Ovary (tissue), 9 donors: ENCODE measurements around the gene LENG9. TPM values are rescaled to one million over a fixed set of nuclear protein-coding genes. Genes with fewer than 3 reads are reported as not detected.

Experiments
- DNase-seq, 5 donors: peaks; one replicate each; pipeline ENCODE4 v3.0.0-alpha.2; 2019 to 2020
- H3K27ac ChIP-seq, 2 donors: fragments of 200-600 bp; one replicate each; pipeline versions ENCODE4 v1.5.1 to v1.8.0; 2019 to 2022
- H3K27me3 ChIP-seq: fragments of 200-600 bp; one replicate; pipeline ENCODE4 v1.8.0; 2022
- H3K36me3 ChIP-seq: fragments of 200-600 bp; sonication (generic); one replicate; pipeline ENCODE4 v1.5.1; 2019
- H3K4me1 ChIP-seq: one replicate; pipeline ENCODE4 v1.8.1; 2013; ENCODE audit warnings: mild to moderate bottlenecking, moderate library complexity; ENCODE audit not compliant: insufficient read depth
- H3K4me3 ChIP-seq: fragments of 200-600 bp; sonication (generic); one replicate; pipeline ENCODE4 v1.5.1; 2017
- H3K9me3 ChIP-seq, 2 donors: fragments of 200-600 bp in 1 of 2; sonication (generic) in 1 of 2; one replicate each; pipeline versions ENCODE4 v1.5.1 to v1.8.1; 2013 to 2019; ENCODE audit warnings: mild to moderate bottlenecking in 1 of 2, moderate library complexity in 1 of 2
- EP300 ChIP-seq: sonication (generic); formaldehyde crosslinking; IDR thresholded peaks from one replicate; pipeline ENCODE4 v1.6.1; 2017; ENCODE audit warnings: antibody characterized with exemption
- POLR2A ChIP-seq: fragments of 450-650 bp; IDR thresholded peaks from one replicate; pipeline ENCODE4 v1.6.1; 2017; ENCODE audit warnings: antibody characterized with exemption, mild to moderate bottlenecking, moderate library complexity
- WGBS, 3 donors: extraction: QIAGEN DNeasy Blood & Tissue Kit in 1 of 3; methylation state at CpG; one replicate each; pipeline versions ENCODE4 v1.1.5 to v1.1.7; 2013 to 2017; 5-methylcytosine and 5-hydroxymethylcytosine counted together
- intact Hi-C, 4 donors: fragments of 100-400 bp; cut with DNase I; formaldehyde crosslinking; loops; one replicate each; pipeline versions ENCODE4 v1.11.0 to v1.15.1; 2022 to 2023
- polyA plus RNA-seq, 2 donors: library from polyadenylated mRNA; stranded (reverse); fragments of 200-250 nt in 1 of 2; fragments of 350-450 nt in 1 of 2; fragmentation: Illumina TruSeq in 1 of 2; extraction: RNeasy Lipid Tissue Mini Kit (QIAGEN cat#74804) in 1 of 2; gene quantifications; one replicate each; pipeline ENCODE4 v1.2.3, GENCODE V29; 2013 to 2014
- total RNA-seq, 7 donors: library from RNA; depleted of rRNA in 2 of 7; stranded (reverse); fragments of >200 nt in 2 of 7; fragmentation: NEBNext Ultra II Directional in 3 of 7; extraction: Animal tissue kit (Norgen Biotek cat#: 25700) in 3 of 7; gene quantifications; one replicate each; pipeline versions ENCODE4 v1.1.0 to v1.2.4, GENCODE V29; 2016 to 2023
- TF ChIP-seq, protein P1 (sequence below), 3 donors: fragments of 450-650 bp in 2 of 3; fragments of 200-600 bp in 1 of 3; IDR thresholded peaks; one replicate each; pipeline versions ENCODE4 v1.5.1 to v1.8.0; 2016 to 2022; ENCODE audit warnings: antibody characterized with exemption in 3 of 3, mild to moderate bottlenecking in 1 of 3
- donor health status: DM: no; HTN: no; CAD: no; lungs with moderate emphysema.
- donor health status: DM: no; HTN: no; CAD: no.
- donor health status: Bipolar disorder and iron deficiency.
- donor health status: DM: yes; HTN: yes; CAD: no.
- donor health status: DM: no; HTN: no; CAD: no.
- donor health status: DM: yes; HTN: yes; CAD: no.

The LENG9 gene
- total and polyA plus RNA-seq, 9 donors, result 0.70 to 8.3 (median 4.1) TPM

DNA sequence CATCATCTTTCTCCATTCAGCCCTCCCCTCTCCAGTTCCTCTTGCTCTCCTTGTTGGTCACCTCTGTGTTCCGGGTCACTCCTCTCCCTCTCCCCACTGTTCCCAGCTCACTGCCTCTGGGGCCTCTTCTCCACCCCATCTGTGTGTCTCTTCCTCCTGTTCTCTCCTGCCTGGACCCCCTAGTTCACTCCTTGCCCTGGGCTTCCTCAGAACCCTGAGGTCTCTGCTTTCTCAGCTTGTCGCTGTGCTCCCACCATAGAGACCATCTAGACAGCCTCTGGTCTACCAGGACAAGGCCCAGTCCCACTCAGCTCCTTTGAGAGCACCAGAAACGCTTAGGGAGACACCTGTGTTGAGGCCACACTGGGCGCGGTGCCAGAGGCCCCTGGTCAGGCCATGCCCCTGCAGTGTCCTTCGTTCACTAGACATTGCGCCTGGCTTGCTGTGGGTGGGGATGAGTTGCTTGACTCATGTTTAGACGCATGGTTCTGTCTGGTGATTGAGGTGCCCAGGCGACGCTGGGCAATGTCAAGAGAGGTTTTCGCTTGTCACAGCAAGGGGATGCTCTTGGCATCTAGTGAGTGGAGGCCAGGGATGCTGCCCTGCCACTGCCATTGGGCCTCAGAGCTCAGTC is 4.8 kb downstream of the LENG9 start:
- no peak for TF ChIP-seq POLR2A
- TF ChIP-seq, protein P1, sequence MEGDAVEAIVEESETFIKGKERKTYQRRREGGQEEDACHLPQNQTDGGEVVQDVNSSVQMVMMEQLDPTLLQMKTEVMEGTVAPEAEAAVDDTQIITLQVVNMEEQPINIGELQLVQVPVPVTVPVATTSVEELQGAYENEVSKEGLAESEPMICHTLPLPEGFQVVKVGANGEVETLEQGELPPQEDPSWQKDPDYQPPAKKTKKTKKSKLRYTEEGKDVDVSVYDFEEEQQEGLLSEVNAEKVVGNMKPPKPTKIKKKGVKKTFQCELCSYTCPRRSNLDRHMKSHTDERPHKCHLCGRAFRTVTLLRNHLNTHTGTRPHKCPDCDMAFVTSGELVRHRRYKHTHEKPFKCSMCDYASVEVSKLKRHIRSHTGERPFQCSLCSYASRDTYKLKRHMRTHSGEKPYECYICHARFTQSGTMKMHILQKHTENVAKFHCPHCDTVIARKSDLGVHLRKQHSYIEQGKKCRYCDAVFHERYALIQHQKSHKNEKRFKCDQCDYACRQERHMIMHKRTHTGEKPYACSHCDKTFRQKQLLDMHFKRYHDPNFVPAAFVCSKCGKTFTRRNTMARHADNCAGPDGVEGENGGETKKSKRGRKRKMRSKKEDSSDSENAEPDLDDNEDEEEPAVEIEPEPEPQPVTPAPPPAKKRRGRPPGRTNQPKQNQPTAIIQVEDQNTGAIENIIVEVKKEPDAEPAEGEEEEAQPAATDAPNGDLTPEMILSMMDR (IDR thresholded peaks at IDR 0.05), result no peak
- TF ChIP-seq EP300, result no peak
- Histone ChIP-seq H3K4me3 (no peak overlapping the region), H3K4me1 (peaks cover 7% of the 10 kb centered on the region), H3K27me3 (no peaks in the 10 kb centered on the region), H3K9me3 (no peaks in the 10 kb centered on the region), H3K36me3 (no peaks in the 10 kb centered on the region), H3K27ac (no peak overlapping the region)
- peak in 3 of 5 donors; percentile 41 to 46 (median 42) for DNase-seq
- intact Hi-C loops, result no loop called here
- WGBS, 3 donors, result 78 to 84% (median 81%) methylated on average over 11 of the region's 11 CpGs

DNA sequence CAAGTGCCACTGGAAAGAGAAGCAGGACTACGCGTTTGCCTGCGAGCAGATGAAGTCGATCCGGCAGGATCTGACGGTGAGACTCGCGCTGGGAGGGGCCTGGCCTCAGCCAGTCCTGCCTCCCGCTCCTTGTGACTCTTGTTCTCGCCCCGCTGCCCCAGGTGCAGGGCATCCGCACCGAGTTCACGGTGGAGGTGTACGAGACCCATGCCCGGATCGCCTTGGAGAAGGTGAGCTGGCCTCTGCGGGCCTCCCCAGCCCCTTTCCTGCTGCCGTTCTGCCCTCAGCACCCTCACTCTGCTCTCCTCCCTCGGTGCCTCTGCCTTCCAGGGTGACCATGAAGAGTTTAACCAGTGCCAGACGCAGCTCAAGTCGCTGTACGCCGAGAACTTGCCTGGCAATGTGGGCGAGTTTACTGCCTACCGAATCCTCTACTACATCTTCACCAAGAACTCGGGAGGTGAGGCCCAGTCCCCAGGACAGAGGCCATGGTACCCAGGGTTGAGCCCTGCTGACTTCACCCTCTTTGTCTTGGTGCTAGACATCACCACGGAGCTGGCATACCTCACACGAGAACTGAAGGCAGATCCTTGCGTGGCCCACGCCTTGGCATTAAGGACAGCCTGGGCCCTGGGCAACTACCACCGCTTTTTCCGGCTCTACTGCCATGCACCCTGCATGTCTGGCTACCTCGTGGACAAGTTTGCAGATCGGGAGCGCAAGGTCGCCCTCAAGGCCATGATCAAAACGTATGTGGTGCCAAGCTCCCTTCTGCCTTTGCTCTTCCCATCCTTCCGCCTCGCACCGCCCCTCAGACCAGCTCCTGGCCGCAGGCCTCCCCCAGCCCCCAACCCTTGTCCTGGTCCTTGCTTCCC is 5.6 kb downstream of the LENG9 start:
- Histone ChIP-seq H3K4me1 (peaks cover 7% of the 10 kb centered on the region), H3K27me3 (no peaks in the 10 kb centered on the region), H3K9me3 (no peaks in the 10 kb centered on the region), H3K36me3 (no peaks in the 10 kb centered on the region), H3K4me3 (no peak overlapping the region), H3K27ac (no peak overlapping the region)
- no peak for TF ChIP-seq EP300
- no peak for TF ChIP-seq POLR2A
- TF ChIP-seq, protein P1 (IDR thresholded peaks at IDR 0.05), result no peak
- 82 to 89% (median 84%) methylated on average over 42 of the region's 42 CpGs for WGBS, 3 donors
- intact Hi-C loops, result no loop called here
- no peak for DNase-seq

DNA sequence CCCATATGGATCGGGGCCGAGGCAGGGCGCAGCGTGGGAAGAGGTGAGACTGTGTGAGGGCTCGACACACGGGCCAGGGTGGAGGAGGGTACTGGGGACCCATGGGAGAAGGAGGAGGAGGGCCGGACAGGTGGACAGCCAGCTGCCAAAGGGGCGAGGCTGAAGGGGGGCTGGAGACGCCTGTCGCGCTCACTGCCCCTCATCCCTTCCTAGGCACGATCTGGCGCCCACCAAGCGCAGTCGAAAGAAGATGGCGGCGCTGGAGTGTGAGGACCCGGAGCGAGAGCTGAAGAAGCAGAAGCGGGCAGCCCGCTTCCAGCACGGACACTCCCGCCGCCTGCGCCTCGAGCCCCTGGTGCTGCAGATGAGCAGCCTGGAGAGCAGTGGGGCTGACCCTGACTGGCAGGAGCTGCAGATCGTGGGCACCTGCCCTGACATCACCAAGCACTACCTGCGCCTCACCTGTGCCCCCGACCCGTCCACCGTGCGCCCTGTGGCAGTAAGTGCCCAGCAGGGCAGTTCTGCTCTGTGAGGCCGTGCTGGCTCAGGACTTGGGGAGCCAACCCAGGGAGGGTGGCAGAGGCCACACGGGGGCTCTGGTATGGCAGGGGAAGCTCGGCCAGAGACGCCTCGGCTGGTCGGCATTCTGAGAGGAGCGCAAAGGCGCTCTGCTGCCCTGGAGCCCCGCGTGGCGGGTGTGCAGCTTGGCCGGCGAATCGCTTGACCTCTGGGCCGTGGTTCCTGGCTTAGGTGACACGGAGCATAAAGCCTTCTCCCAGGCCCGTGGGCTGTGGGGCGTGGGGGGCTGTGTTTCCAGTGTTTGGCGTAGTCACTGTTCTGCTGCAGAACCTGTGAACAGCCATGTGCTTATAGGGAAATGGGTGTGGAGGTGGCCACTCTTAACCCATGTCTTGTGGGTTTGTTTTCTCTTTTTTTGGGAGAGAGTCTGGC is 6.9 kb downstream of the LENG9 start:
- 85 to 87% (median 85%) methylated on average over 47 to 51 of the region's 51 CpGs for WGBS, 3 donors
- TF ChIP-seq POLR2A (no peak), EP300 (no peak)
- TF ChIP-seq, protein P1 (IDR thresholded peaks at IDR 0.05), result no peak
- H3K4me3 ChIP-seq, result no peak overlapping the region
- no peaks in the 10 kb centered on the region for H3K4me1 ChIP-seq
- no peak for DNase-seq
- H3K36me3 ChIP-seq, result no peaks in the 10 kb centered on the region
- H3K27ac ChIP-seq, result no peak overlapping the region
- no peaks in the 10 kb centered on the region for H3K27me3 ChIP-seq
- intact Hi-C loops, result no loop called here
- H3K9me3 ChIP-seq, result no peaks in the 10 kb centered on the region

DNA sequence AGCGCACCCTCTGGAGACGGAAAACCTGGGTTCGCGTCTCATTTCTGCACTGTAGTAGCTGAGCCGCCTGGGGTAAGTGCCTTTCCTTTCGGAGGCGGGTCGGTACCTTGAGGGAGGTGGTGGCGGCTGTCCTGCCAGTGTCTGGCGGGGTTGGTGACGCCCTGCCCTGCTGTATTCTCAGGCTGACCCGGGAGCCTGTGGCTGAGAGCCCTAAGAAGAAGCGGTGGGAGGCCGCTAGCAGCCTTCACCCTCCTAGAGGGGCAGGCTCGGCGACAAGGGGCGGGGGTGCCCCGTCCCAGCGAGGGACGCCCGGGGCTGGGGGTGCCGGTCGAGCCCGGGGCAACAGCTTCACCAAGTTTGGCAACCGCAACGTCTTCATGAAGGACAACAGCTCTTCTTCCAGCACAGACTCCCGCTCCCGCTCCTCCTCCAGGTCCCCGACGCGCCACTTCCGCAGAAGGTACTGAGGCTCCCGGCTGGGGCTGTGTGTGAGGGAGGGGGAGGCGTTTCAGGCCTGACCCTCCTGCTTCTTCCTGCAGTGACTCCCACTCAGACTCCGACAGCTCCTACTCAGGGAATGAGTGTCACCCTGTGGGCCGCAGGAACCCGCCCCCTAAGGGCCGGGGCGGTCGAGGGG is 7.7 kb downstream of the LENG9 start:
- Histone ChIP-seq H3K9me3 (no peaks in the 10 kb centered on the region), H3K36me3 (no peaks in the 10 kb centered on the region), H3K27ac (no peak overlapping the region), H3K27me3 (no peaks in the 10 kb centered on the region), H3K4me1 (no peaks in the 10 kb centered on the region), H3K4me3 (no peak overlapping the region)
- intact Hi-C loops, result no loop called here
- DNase-seq, result no peak
- WGBS, 3 donors, result 82 to 83% (median 82%) methylated on average over 36 to 40 of the region's 40 CpGs
- TF ChIP-seq, protein P1 (IDR thresholded peaks at IDR 0.05), result no peak
- no peak for TF ChIP-seq EP300
- TF ChIP-seq POLR2A, result no peak
